Astrocyte of the cerebellum (primary cell): ENCODE measurements around the gene MCCD1.
A peak's percentile ranks its signal among the peaks of the same experiment; 100 is the strongest.

Experiments used
- DNase-seq: peaks from one replicate; pipeline ENCODE4 v3.0.0-alpha.2; 2011; ENCODE audit warnings: low read depth
- H3K4me3 ChIP-seq: 2 replicates; pipeline ENCODE4 v1.5.1; 2011; ENCODE audit warnings: mild to moderate bottlenecking, low read depth, low read length, moderate library complexity
- in situ Hi-C: cut with HindIII; loops from 2 replicates; pipeline ENCODE4 v1.10.0; 2017; ENCODE audit warnings: low sequenced_read_pairs
- TF ChIP-seq, protein P1 (sequence below): IDR thresholded peaks from 2 replicates; pipeline ENCODE4 v1.5.1; 2012; ENCODE audit warnings: low read length, low read depth, moderate library complexity, mild to moderate bottlenecking; ENCODE audit errors: missing control alignments

The MCCD1 gene

DNA sequence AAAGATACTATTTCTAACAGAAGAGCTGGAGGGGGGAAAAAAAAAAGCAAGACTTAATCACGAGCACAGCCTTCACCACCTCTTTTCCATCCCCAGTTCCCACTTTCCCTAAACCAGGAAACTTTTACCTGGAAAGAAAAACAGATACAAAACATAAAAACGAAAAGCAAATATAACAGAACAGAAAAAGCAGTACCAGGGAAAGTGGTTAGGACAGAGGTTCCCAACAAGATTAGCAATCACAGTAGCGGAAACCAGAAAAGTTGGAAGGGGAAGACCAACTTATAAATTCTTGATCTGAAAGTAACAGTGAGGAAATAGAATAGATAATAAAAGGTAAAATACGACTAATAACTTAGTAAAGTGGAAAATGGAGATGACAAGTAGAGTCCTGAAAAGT is 11.9 kb downstream of the MCCD1 start:
- DNase-seq, result no peak
- H3K4me3 ChIP-seq, result peak overlapping the region; percentile 94
- TF ChIP-seq, protein P1, sequence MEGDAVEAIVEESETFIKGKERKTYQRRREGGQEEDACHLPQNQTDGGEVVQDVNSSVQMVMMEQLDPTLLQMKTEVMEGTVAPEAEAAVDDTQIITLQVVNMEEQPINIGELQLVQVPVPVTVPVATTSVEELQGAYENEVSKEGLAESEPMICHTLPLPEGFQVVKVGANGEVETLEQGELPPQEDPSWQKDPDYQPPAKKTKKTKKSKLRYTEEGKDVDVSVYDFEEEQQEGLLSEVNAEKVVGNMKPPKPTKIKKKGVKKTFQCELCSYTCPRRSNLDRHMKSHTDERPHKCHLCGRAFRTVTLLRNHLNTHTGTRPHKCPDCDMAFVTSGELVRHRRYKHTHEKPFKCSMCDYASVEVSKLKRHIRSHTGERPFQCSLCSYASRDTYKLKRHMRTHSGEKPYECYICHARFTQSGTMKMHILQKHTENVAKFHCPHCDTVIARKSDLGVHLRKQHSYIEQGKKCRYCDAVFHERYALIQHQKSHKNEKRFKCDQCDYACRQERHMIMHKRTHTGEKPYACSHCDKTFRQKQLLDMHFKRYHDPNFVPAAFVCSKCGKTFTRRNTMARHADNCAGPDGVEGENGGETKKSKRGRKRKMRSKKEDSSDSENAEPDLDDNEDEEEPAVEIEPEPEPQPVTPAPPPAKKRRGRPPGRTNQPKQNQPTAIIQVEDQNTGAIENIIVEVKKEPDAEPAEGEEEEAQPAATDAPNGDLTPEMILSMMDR, result no peak
- in situ Hi-C loops, result loop anchor here (5.0 kb wide), 1 partner anchor 77 kb away; the partner anchor contains the start of gene AIF1

DNA sequence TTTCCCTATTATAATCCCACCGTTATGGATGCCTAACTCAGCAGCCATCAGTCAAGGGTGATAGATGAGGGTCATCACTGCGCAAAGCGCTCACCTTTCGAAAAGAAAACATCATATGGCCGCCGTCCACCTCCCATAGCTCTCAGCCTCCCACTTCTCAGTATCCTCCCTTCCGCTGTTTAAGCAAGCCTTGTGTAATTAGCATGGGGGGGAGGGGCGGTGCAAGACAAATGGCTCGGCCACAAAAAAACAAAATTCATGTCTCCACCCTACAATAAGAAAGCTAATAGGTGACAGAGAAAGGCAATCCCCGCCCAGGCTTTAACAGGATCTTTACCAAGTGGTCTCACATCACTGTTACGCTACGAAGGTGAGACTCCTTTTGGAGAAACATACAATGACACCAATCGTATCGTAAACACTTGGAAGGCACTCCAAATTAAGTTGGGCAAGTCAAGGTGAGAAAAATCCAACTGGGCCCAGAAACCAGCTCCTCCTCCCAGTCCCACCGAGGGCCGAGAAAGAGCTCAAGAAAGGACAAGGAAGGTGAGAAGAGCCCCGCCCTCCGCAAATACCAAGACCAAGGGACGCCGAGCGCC is 12.4 kb downstream of the MCCD1 start:
- in situ Hi-C loops, result loop anchor here (5.0 kb wide), 1 partner anchor 76 kb away; the partner anchor contains the start of gene AIF1
- DNase-seq, result peak; percentile 15
- peak overlapping the region; percentile 94 for H3K4me3 ChIP-seq
- TF ChIP-seq, protein P1, result no peak

DNA sequence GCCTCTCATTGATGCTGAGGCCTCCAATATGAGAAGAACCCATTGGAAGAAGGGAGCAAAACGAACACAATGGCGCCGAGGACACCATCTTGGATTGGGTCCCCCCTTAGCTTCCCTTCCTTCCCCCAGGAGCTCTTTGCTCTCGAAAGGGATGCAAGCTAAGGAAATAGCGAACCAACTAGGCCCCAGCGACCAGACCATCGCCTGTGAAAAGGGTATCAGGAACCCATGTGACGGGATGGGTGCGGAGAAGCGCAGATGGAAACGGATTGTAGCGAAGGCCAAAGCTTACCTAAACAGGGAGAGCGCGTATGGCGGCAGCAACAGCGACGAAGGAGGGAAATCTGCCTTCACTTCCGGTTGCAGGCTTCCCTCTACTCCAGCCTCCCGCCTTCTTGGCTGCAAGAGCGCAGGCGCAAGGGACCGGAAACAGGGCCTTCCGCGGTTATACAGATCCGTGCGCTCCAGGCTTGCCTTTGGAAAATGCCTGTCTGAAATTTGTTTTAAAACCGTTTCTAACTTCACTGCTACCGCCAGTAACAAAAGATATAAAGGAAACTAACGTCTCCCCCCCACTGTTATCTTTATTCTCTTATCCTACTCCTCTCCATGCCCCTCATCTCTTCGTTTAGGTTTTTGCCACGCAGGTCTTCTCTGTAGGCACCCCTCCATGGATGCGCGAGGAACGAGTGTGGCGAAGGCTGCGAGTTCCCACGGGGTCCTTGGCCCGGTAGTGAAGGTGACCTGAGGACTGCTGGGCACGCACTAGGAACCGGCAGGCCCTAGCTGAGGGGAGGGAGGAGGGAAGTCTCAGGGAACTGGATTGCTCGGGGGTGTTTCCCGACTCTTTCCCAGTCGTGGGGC is 13.1 kb downstream of the MCCD1 start, which contains the start of gene DDX39B:
Gene DDX39B, minus strand, starts transcription at position 346 of the 864 bp plus-strand sequence. CDS start 1,471 bp downstream, outside the sequence.
- TF ChIP-seq, protein P1, result no peak
- peak within 1 kb of the TSS; percentile 94 for H3K4me3 ChIP-seq
- DNase-seq, result peak; percentile 95
- in situ Hi-C loops, result loop anchor here (5.0 kb wide), 1 partner anchor 75 kb away; the partner anchor contains the start of gene AIF1

DNA sequence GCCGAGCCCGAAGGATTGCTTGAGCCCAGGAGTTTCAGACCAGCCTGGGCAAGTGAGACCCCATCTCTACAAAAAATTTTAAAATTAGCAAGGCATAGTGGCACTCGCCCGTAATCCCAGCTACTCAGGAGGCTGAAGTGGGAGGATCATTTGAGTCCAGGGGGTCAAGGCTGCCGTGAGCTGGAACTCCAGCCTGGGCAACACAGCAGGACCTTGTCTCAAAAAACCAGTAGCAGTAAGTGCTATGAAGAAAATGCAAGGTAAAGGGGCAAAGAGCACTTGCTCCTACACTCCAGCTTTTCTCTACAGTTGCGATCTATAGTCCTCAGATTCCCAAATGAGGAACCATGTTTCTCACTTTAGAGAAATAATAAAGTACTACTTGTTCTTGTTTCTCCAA is 14.9 kb downstream of the MCCD1 start:
- no peak overlapping the region for H3K4me3 ChIP-seq
- TF ChIP-seq, protein P1, result no peak
- DNase-seq, result no peak
- in situ Hi-C loops, result loop anchor here (5.0 kb wide), 1 partner anchor 74 kb away; the partner anchor contains the start of gene AIF1

DNA sequence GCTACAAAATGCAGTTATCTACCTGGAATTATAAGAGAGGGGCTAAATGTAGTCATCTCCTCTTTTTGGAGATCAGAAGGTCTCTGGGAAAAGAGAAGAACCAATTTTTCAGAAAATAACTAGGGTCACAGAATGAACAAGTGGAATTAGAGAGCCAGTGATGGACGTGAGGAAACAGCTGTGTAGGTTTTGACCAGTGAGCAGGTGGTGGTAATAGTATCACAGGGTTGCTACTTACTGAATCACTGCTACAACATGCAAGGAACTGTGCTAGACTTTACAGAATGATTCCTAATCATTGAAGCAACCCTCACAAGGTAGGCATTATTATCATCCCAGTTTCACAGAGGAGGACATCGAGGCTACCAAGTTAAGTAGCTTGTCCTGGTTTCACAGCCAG is 15.9 kb downstream of the MCCD1 start:
- in situ Hi-C loops, result loop anchor here (5.0 kb wide), 1 partner anchor 73 kb away; the partner anchor contains the start of gene AIF1
- no peak overlapping the region for H3K4me3 ChIP-seq

DNA sequence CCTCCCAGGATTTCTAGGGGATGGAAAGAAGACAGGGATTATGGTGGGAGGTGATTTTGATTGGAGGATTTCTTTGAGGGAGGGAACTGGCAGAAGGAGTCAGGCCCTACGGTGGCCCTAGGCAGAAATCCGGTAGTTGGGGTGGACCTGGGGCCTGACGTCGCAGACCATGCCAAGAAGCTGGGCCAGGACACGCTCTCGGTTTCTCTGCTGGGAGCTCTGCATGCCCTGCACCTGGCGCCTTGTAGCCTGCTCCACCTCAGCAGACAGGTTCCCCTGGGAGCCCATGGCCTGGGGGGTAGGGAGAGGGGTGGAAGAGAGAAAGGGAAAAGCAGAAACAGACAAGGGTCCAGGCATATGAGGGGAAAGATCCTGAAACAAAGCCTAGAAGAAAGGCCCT is 16.5 kb downstream of the MCCD1 start:
- TF ChIP-seq, protein P1, result no peak
- no peak for DNase-seq
- in situ Hi-C loops, result no loop called here
- peak overlapping the region; percentile 54 for H3K4me3 ChIP-seq

More for the DNA sequence above, 15.9 kb downstream of the MCCD1 start:
- TF ChIP-seq, protein P1, result no peak
- no peak for DNase-seq
